Subcutaneous abdominal adipose tissue (tissue), 5 donors: ENCODE results near the gene SRP54.
"Not testable (repeated sequence)": the region's sequence is repeated elsewhere in the genome, so short reads cannot be mapped to it uniquely, and the experiment has no call there.

Experiments
- H3K27ac ChIP-seq: one replicate; pipeline ENCODE4 v1.7.0; 2013; ENCODE audit warnings: low read depth, mild to moderate bottlenecking, inconsistent platforms, low read length, moderate library complexity
- H3K27me3 ChIP-seq, 5 donors: one replicate each; pipeline ENCODE4 v1.7.0; 2013; ENCODE audit warnings: low read length in 5 of 5, inconsistent platforms in 1 of 5; ENCODE audit not compliant: control insufficient read depth in 5 of 5, insufficient read depth in 4 of 5
- H3K36me3 ChIP-seq, 5 donors: one replicate each; pipeline ENCODE4 v1.7.0; 2013; ENCODE audit warnings: low read length in 5 of 5; ENCODE audit not compliant: control insufficient read depth in 5 of 5, insufficient read depth in 5 of 5
- H3K4me1 ChIP-seq, 5 donors: one replicate each; pipeline ENCODE4 v1.7.0; 2013; ENCODE audit warnings: low read length in 5 of 5, mild to moderate bottlenecking in 3 of 5, moderate library complexity in 1 of 5; ENCODE audit not compliant: control insufficient read depth in 5 of 5, insufficient read depth in 5 of 5
- H3K4me3 ChIP-seq, 5 donors: one replicate each; pipeline ENCODE4 v1.7.0; 2013; ENCODE audit warnings: low read length in 5 of 5, low read depth in 1 of 5
- H3K9ac ChIP-seq, 5 donors: one replicate each; pipeline ENCODE4 v1.7.0; 2013; ENCODE audit warnings: low read length in 5 of 5, mild to moderate bottlenecking in 4 of 5, moderate library complexity in 3 of 5
- H3K9me3 ChIP-seq, 5 donors: one replicate each; pipeline ENCODE4 v1.7.0; 2013; ENCODE audit warnings: low read length in 5 of 5; ENCODE audit not compliant: control insufficient read depth in 5 of 5
- donor health status: healthy.
- donor health status: healthy.
- donor health status: healthy.
- donor health status: healthy.
- donor health status: healthy.

SRP54 gene

GRCh38 chr14:35001621-35002020 lies 18.8 kb downstream of the SRP54 start:
- Histone ChIP-seq H3K36me3 (peaks cover 17 to 38% (median 21%) of the 10 kb centered on the region in 5 donors), H3K27ac (no peak overlapping the region), H3K4me3 (no peak overlapping the region)

GRCh38 chr14:35004839-35005238 lies 22.0 kb downstream of the SRP54 start:
- H3K36me3 ChIP-seq: peaks cover 16 to 44% (median 29%) of the 10 kb centered on the region in 5 donors
- no peak overlapping the region for H3K27ac ChIP-seq
- no peak overlapping the region for H3K9ac ChIP-seq
- no peak overlapping the region for H3K4me3 ChIP-seq
- H3K27me3 ChIP-seq: no peaks in the 10 kb centered on the region
- no peaks in the 10 kb centered on the region for H3K4me1 ChIP-seq
- no peaks in the 10 kb centered on the region for H3K9me3 ChIP-seq

More at GRCh38 chr14:35001621-35002020, 18.8 kb downstream of the SRP54 start:
- Histone ChIP-seq H3K4me1 (no peaks in the 10 kb centered on the region), H3K27me3 (no peaks in the 10 kb centered on the region), H3K9me3 (no peaks in the 10 kb centered on the region), H3K9ac (no peak overlapping the region)

GRCh38 chr14:35016568-35016967 lies 33.8 kb downstream of the SRP54 start:
- H3K9ac ChIP-seq: no peak overlapping the region
- no peak overlapping the region for H3K27ac ChIP-seq
- no peaks in the 10 kb centered on the region for H3K9me3 ChIP-seq
- H3K4me1 ChIP-seq: no peaks in the 10 kb centered on the region
- H3K27me3 ChIP-seq: no peaks in the 10 kb centered on the region
- H3K4me3 ChIP-seq: no peak overlapping the region
- peaks cover 40 to 78% (median 63%) of the 10 kb centered on the region in 5 donors for H3K36me3 ChIP-seq

GRCh38 chr14:35020713-35021112 lies 37.9 kb downstream of the SRP54 start:
- Histone ChIP-seq H3K27me3 (no peaks in the 10 kb centered on the region), H3K27ac (no peak overlapping the region), H3K4me3 (no peak overlapping the region), H3K36me3 (peaks cover 33 to 70% (median 52%) of the 10 kb centered on the region in 5 donors), H3K4me1 (no peaks in the 10 kb centered on the region), H3K9ac (no peak overlapping the region), H3K9me3 (no peaks in the 10 kb centered on the region)

- Histone ChIP-seq H3K9me3 (no peaks in the 10 kb centered on the region), H3K27me3 (no peaks in the 10 kb centered on the region), H3K36me3 (peaks cover 17 to 64% (median 45%) of the 10 kb centered on the region in 5 donors), H3K9ac (no peak overlapping the region), H3K4me3 (no peak overlapping the region), H3K4me1 (no peaks in the 10 kb centered on the region), H3K27ac (no peak overlapping the region)
Observed at GRCh38 chr14:35028435-35028834, 45.6 kb downstream of the SRP54 start.

GRCh38 chr14:35032562-35032961 lies 49.8 kb downstream of the SRP54 start:
- Histone ChIP-seq H3K9me3 (peaks cover 0 to 8% (median 6%) of the 10 kb centered on the region in 5 donors), H3K9ac (no peak overlapping the region), H3K27me3 (no peaks in the 10 kb centered on the region), H3K27ac (no peak overlapping the region), H3K4me1 (no peaks in the 10 kb centered on the region), H3K4me3 (no peak overlapping the region), H3K36me3 (peaks cover 11 to 41% (median 31%) of the 10 kb centered on the region in 5 donors)

- no peak overlapping the region for H3K27ac ChIP-seq
- peaks cover 0 to 8% (median 6%) of the 10 kb centered on the region in 5 donors for H3K9me3 ChIP-seq
- peaks cover 0 to 25% (median 20%) of the 10 kb centered on the region in 5 donors for H3K36me3 ChIP-seq
- no peak overlapping the region for H3K9ac ChIP-seq
- no peaks in the 10 kb centered on the region for H3K27me3 ChIP-seq
- H3K4me1 ChIP-seq: no peaks in the 10 kb centered on the region
- H3K4me3 ChIP-seq: no peak overlapping the region
Observed at GRCh38 chr14:35034440-35034833, 51.6 kb downstream of the SRP54 start.

- not testable (repeated sequence) for H3K4me3 ChIP-seq, H3K27me3 ChIP-seq, H3K9ac ChIP-seq, H3K9me3 ChIP-seq, H3K27ac ChIP-seq, H3K4me1 ChIP-seq
- peaks cover 0 to 21% (median 15%) of the 10 kb centered on the region in 5 donors for H3K36me3 ChIP-seq
Observed at GRCh38 chr14:35034944-35035554, 52.3 kb downstream of the SRP54 start.

- H3K9ac ChIP-seq, H3K36me3 ChIP-seq, H3K4me1 ChIP-seq, H3K4me3 ChIP-seq, H3K27ac ChIP-seq, H3K9me3 ChIP-seq, H3K27me3 ChIP-seq: not testable (repeated sequence)
Observed at GRCh38 chr14:35038312-35038711, 55.5 kb downstream of the SRP54 start.

GRCh38 chr14:35042632-35043031 lies 59.8 kb downstream of the SRP54 start:
- Histone ChIP-seq H3K9me3 (no peaks in the 10 kb centered on the region), H3K27ac (no peak overlapping the region), H3K4me1 (peaks cover 0 to 19% (median 15%) of the 10 kb centered on the region in 5 donors), H3K36me3 (no peaks in the 10 kb centered on the region), H3K4me3 (no peak overlapping the region), H3K9ac (no peak overlapping the region), H3K27me3 (no peaks in the 10 kb centered on the region)
